Smooth muscle cell (in vitro differentiated cells): Measurements from ENCODE around the gene SLC2A8. TPM values are rescaled to one million over a fixed set of nuclear protein-coding genes. Genes with fewer than 3 reads are reported as not detected.

Experiments used
- DNase-seq: peaks from one replicate; lab custom pipeline; 2025; ENCODE audit not compliant: unreplicated experiment; lab: John Stamatoyannopoulos, UW
- H2AFZ ChIP-seq: fragments of 200-600 bp; sonication (generic); 2 replicates; pipeline ENCODE4 v1.6.0; 2016; ENCODE audit warnings: antibody characterized with exemption, low read depth, mild to moderate bottlenecking
- H3F3A ChIP-seq: fragments of 200-600 bp; sonication (generic); 2 replicates; pipeline ENCODE4 v1.6.0; 2017; ENCODE audit warnings: antibody characterized with exemption, low read depth
- H3K27ac ChIP-seq: fragments of 200-600 bp; sonication (generic); 2 replicates; pipeline ENCODE4 v1.5.1; 2016; ENCODE audit warnings: low read depth, mild to moderate bottlenecking
- H3K27me3 ChIP-seq: fragments of 200-600 bp; sonication (generic); 2 replicates; pipeline ENCODE4 v1.6.1; 2016; ENCODE audit warnings: low read depth, mild to moderate bottlenecking
- H3K36me3 ChIP-seq: fragments of 200-600 bp; sonication (generic); 2 replicates; pipeline ENCODE4 v1.5.1; 2016; ENCODE audit warnings: low read depth
- H3K4me1 ChIP-seq: fragments of 200-600 bp; sonication (generic); 2 replicates; pipeline ENCODE4 v1.5.1; 2016; ENCODE audit warnings: low read depth
- H3K4me2 ChIP-seq: fragments of 200-600 bp; sonication (generic); 2 replicates; pipeline ENCODE4 v1.6.0; 2016; ENCODE audit warnings: mild to moderate bottlenecking
- H3K4me3 ChIP-seq: fragments of 200-600 bp; sonication (generic); 2 replicates; pipeline ENCODE4 v1.5.1; 2016; ENCODE audit warnings: mild to moderate bottlenecking
- H3K79me2 ChIP-seq: fragments of 200-600 bp; sonication (generic); 2 replicates; pipeline ENCODE4 v1.6.0; 2016; ENCODE audit warnings: low read depth, mild to moderate bottlenecking
- H3K9ac ChIP-seq: fragments of 200-600 bp; sonication (generic); 2 replicates; pipeline ENCODE4 v1.6.0; 2016; ENCODE audit warnings: low read depth
- H3K9me3 ChIP-seq: fragments of 200-600 bp; sonication (generic); replicated peaks from 2 replicates; pipeline ENCODE4 v1.5.1; 2016; ENCODE audit warnings: low read depth
- H4K20me1 ChIP-seq: fragments of 200-600 bp; sonication (generic); 2 replicates; pipeline ENCODE4 v1.6.0; 2016; ENCODE audit warnings: low read depth
- WGBS: methylation state at CpG from one replicate; pipeline ENCODE4 v1.1.7; 2016; ENCODE audit warnings: low lambda C conversion rate; 5-methylcytosine and 5-hydroxymethylcytosine counted together
- polyA plus RNA-seq: library from polyadenylated mRNA; unstranded; fragments of >200 nt; fragmentation: Nextera tagmentation; extraction: Ambion mirVana; gene quantifications from 2 replicates; pipeline ENCODE4 v1.2.1, GENCODE V29; 2016
- total RNA-seq: library from RNA; depleted of rRNA; stranded (reverse); fragments of >200 nt; gene quantifications from 2 replicates; pipeline ENCODE4 v1.2.3, GENCODE V29; 2014
- TF ChIP-seq, protein P1 (sequence below): fragments of 200-600 bp; sonication (generic); IDR thresholded peaks from 2 replicates; pipeline ENCODE4 v1.5.1; 2017; ENCODE audit warnings: borderline replicate concordance, mild to moderate bottlenecking, antibody characterized with exemption; ENCODE audit not compliant: insufficient read depth, poor library complexity, severe bottlenecking

The SLC2A8 gene
- total and polyA plus RNA-seq, 2 experiments from 2014 or later = 16.9 to 27.7 TPM

DNA sequence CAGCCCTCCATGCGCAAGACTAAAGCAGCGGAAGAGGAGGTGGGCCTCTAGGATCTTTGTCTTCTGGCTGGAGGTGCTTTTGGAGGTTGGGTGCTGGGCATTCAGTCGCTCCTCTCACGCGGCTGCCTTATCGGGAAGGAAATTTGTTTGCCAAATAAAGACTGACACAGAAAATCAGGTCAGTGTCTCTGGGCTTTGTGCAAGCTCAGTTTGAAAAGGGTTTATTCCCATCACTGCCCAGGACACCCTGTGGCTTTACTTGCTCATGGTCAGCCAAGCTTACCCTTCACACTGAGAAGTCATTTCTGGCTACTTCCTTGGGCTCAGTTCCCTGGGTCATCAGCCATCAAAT lies 10.5 kb downstream of the SLC2A8 start:
- Histone ChIP-seq H3K4me1 (no peaks in the 10 kb centered on the region), H3K36me3 (no peaks in the 10 kb centered on the region), H2AFZ (no peak overlapping the region), H3F3A (no peaks in the 10 kb centered on the region), H3K27ac (no peak overlapping the region), H3K4me2 (no peak overlapping the region), H3K4me3 (no peak overlapping the region), H3K79me2 (no peaks in the 10 kb centered on the region), H3K27me3 (no peaks in the 10 kb centered on the region), H3K9me3 (no peaks in the 10 kb centered on the region), H3K9ac (no peak overlapping the region), H4K20me1 (no peaks in the 10 kb centered on the region)
- 90% methylated on average over 6 of the region's 6 CpGs for WGBS
- TF ChIP-seq, protein P1, sequence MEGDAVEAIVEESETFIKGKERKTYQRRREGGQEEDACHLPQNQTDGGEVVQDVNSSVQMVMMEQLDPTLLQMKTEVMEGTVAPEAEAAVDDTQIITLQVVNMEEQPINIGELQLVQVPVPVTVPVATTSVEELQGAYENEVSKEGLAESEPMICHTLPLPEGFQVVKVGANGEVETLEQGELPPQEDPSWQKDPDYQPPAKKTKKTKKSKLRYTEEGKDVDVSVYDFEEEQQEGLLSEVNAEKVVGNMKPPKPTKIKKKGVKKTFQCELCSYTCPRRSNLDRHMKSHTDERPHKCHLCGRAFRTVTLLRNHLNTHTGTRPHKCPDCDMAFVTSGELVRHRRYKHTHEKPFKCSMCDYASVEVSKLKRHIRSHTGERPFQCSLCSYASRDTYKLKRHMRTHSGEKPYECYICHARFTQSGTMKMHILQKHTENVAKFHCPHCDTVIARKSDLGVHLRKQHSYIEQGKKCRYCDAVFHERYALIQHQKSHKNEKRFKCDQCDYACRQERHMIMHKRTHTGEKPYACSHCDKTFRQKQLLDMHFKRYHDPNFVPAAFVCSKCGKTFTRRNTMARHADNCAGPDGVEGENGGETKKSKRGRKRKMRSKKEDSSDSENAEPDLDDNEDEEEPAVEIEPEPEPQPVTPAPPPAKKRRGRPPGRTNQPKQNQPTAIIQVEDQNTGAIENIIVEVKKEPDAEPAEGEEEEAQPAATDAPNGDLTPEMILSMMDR = no peak
- no peak for DNase-seq

- H3K27ac ChIP-seq = no peak overlapping the region
- H3K27me3 ChIP-seq = no peaks in the 10 kb centered on the region
- no peak overlapping the region for H2AFZ ChIP-seq
- no peak overlapping the region for H3K4me3 ChIP-seq
- no peaks in the 10 kb centered on the region for H3F3A ChIP-seq
- H3K9ac ChIP-seq = no peak overlapping the region
- no peaks in the 10 kb centered on the region for H3K9me3 ChIP-seq
- WGBS = over 99% methylated on average over 4 of the region's 4 CpGs
- TF ChIP-seq, protein P1 = no peak
- H3K4me2 ChIP-seq = no peak overlapping the region
- no peaks in the 10 kb centered on the region for H4K20me1 ChIP-seq
- H3K4me1 ChIP-seq = no peaks in the 10 kb centered on the region
- no peak for DNase-seq
- H3K36me3 ChIP-seq = no peaks in the 10 kb centered on the region
- H3K79me2 ChIP-seq = no peaks in the 10 kb centered on the region
These were observed 14.2 kb downstream of the SLC2A8 start for GRCh38 chr9:127411122-127411521.

- H3K9ac ChIP-seq = no peak overlapping the region
- no peaks in the 10 kb centered on the region for H3K27me3 ChIP-seq
- no peak overlapping the region for H3K4me2 ChIP-seq
- H3K4me3 ChIP-seq = no peak overlapping the region
- H3K4me1 ChIP-seq = no peaks in the 10 kb centered on the region
- no peak overlapping the region for H2AFZ ChIP-seq
- DNase-seq = no peak
- H3K36me3 ChIP-seq = no peaks in the 10 kb centered on the region
- H4K20me1 ChIP-seq = no peaks in the 10 kb centered on the region
- no peaks in the 10 kb centered on the region for H3K9me3 ChIP-seq
- no peaks in the 10 kb centered on the region for H3K79me2 ChIP-seq
- TF ChIP-seq, protein P1 = no peak
- no peak overlapping the region for H3K27ac ChIP-seq
- 78% methylated on average over 4 of the region's 4 CpGs for WGBS
- H3F3A ChIP-seq = no peaks in the 10 kb centered on the region
These were observed 18.2 kb downstream of the SLC2A8 start for GRCh38 chr9:127415141-127415540.

DNA sequence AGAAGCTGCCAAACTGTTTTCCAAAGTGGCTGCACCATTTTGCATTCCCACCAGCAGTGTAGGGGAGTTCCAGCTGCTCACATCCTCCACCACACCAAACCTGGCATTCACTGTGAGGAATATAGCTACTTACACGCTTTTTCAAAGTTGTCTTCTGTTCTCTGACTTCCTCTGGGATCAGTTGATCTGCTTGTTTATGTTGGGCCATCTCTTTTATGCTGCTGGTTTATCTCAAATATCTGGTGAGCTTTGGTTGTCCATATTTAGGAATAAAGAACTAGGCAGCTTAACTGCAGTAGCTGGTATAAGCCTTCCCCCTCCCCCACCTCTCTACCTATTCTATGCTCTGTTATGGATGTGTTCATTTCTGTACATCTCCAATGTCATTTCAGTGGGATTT lies 18.7 kb downstream of the SLC2A8 start:
- H3K27ac ChIP-seq = no peak overlapping the region

More for the DNA sequence above, 18.7 kb downstream of the SLC2A8 start:
- TF ChIP-seq, protein P1 = no peak
- no peak overlapping the region for H2AFZ ChIP-seq
- no peak overlapping the region for H3K9ac ChIP-seq
- H3K36me3 ChIP-seq = no peaks in the 10 kb centered on the region
- H3K4me1 ChIP-seq = no peaks in the 10 kb centered on the region
- H3F3A ChIP-seq = no peaks in the 10 kb centered on the region
- H4K20me1 ChIP-seq = no peaks in the 10 kb centered on the region
- H3K27me3 ChIP-seq = no peaks in the 10 kb centered on the region
- WGBS = 50% methylated on average over 1 of the region's 1 CpG
- H3K4me3 ChIP-seq = no peak overlapping the region
- DNase-seq = no peak
- no peaks in the 10 kb centered on the region for H3K79me2 ChIP-seq
- no peaks in the 10 kb centered on the region for H3K9me3 ChIP-seq
- no peak overlapping the region for H3K4me2 ChIP-seq
